GM23248 (cell line): ENCODE measurements around the gene IFIT1B.

ENCODE experiments used
- EZH2 ChIP-seq: fragments of 200-600 bp; sonication (generic); IDR thresholded peaks from 2 replicates; pipeline ENCODE4 v1.6.1; 2018; ENCODE audit warnings: antibody characterized with exemption, mild to moderate bottlenecking; ENCODE audit not compliant: insufficient read depth, poor library complexity, severe bottlenecking
- EZH2phosphoT487 ChIP-seq: fragments of 200-600 bp; sonication (generic); IDR thresholded peaks from 2 replicates; pipeline ENCODE4 v1.6.1; 2018; ENCODE audit warnings: antibody characterized with exemption, moderate library complexity, mild to moderate bottlenecking, low read depth; ENCODE audit not compliant: insufficient read depth

DNA sequence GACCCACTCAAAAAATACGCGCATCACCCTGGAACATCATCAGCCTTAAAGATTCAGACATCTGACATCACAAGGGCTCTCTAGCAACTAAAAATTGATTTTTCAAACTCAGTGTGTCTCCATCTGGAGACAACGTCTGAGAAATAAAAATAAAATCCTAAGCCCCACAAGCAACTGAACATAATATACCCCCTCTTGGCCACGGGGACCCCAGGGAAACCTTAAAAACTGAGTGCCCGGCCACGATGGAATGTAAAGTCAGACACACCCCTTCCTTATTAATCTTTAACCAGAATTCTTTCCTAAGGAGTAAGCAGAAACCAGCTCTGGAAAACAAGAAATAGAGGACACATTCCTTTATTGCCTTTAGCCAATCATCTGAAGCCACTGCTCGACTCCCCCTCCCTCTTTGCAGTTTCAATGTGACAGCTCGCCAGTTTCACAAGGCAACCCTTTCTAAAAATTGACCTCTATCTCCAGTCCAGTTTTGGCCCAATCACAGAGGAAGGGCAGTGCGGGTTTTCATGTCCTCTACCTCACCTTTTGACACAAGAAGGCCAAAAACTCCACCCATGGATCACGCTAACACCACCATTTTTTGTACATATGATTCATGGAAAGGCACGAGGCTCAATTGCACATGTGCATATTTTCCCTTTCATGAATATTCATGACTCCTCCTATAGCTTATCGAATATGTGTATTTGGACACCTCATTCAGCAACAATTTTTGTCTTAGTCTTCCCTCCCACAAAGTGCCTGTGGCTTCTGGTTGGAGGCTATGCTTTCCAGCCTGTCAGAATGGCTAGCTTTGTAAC is 25.9 kb upstream of the IFIT1B start:
- no peak for TF ChIP-seq EZH2
- no peak for TF ChIP-seq EZH2phosphoT487
